ENCODE measurements around the gene CEACAM7.
"Not testable (repeated sequence)": the region's sequence is repeated elsewhere in the genome, so short reads cannot be mapped to it uniquely, and the experiment has no call there.

CEACAM7 gene

DNA sequence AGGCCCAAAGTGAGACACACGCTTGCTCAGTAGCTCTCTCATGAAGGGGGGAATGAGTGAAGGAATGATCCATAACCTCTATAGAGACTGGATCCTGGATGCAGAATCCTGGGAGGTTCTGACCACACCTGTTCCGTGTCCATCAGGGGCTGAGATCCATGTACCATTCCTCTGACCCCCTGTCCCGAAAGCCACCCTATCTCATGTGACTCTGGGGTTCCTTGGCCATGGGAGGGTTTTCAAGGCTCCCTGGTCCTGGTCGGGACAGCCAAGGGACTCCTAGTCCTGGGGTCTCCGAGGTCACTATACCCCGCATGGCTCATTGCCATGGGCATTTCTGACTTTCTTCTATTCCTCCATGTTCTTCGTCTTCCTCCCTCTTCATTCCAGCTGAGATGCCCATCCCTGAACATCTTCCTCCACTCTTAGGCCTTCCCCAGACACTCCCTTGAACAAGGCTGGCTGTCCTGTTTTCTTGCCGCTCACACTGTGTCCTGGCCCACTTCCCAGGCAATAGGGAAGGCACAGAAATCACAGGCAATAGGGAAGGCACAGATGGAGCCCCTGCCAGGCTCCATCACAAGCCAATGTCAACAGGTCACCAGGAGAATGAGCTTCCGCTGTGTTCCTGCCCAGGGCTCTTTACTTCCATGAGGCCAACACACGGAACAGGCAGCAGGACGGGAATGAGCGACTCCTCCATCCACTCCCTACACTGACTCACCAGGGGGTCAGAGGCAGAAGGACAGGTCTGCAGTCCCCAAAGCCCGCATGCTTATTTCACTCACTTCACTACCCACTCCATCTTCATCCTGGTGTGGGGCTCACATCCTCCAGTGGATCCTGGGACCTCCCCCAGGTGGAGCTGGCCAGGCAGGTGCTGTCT, 23.5 kb upstream of the CEACAM7 start:
- H3K27ac ChIP-seq = no peak overlapping the region
- TF ChIP-seq ZFX (IDR thresholded peaks at IDR 0.05; ENCODE audit: borderline replicate concordance) = no peak
- TF ChIP-seq, protein P1, sequence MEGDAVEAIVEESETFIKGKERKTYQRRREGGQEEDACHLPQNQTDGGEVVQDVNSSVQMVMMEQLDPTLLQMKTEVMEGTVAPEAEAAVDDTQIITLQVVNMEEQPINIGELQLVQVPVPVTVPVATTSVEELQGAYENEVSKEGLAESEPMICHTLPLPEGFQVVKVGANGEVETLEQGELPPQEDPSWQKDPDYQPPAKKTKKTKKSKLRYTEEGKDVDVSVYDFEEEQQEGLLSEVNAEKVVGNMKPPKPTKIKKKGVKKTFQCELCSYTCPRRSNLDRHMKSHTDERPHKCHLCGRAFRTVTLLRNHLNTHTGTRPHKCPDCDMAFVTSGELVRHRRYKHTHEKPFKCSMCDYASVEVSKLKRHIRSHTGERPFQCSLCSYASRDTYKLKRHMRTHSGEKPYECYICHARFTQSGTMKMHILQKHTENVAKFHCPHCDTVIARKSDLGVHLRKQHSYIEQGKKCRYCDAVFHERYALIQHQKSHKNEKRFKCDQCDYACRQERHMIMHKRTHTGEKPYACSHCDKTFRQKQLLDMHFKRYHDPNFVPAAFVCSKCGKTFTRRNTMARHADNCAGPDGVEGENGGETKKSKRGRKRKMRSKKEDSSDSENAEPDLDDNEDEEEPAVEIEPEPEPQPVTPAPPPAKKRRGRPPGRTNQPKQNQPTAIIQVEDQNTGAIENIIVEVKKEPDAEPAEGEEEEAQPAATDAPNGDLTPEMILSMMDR (IDR thresholded peaks at IDR 0.05) = no peak

DNA sequence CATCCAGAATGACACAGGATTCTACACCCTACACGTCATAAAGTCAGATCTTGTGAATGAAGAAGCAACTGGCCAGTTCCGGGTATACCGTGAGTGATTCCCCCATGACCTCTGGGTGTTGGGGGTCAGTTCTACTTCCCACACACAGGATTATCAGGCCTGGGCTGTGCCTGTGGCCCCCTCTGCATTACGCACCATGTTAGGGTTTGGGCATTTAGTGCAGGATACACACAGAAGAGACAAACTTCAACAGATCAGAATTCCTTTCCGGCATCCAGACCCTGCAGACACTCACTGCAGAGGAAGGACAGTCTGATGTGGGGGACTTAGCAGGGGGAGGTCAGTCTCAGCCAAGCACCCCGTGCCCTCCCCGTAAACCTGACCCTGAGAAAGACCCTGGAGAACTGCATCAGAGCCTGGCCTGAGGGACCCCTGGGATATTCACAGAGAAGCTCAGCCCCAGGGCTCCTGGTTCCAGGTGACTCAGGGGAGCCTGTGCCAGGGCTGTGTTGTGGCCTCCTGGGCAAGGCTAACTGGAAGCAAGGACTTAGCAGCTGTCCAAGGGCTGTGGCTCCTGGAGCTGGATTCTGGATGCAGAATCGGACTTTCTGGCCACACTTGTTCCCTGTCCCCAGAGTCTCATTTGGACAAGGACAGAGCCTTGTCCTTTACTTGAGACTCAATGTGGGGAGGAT, 22.0 kb upstream of the CEACAM7 start:
- TF ChIP-seq ZFX (IDR thresholded peaks at IDR 0.05; ENCODE audit: borderline replicate concordance) = no peak
- TF ChIP-seq, protein P1 (IDR thresholded peaks at IDR 0.05) = no peak
- H3K27ac ChIP-seq = no peak overlapping the region

DNA sequence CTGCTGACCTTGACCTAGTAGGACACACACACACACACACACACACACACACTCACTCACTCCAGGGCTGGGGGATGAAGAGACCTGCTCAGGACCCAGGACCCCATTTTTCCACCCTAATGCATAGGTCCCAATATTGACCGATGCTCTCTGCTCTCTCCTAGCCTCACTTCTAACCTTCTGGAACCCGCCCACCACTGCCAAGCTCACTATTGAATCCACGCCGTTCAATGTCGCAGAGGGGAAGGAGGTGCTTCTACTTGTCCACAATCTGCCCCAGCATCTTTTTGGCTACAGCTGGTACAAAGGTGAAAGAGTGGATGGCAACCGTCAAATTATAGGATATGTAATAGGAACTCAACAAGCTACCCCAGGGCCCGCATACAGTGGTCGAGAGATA, 21.4 kb upstream of the CEACAM7 start:
- H3K27ac ChIP-seq = not testable (repeated sequence)

DNA sequence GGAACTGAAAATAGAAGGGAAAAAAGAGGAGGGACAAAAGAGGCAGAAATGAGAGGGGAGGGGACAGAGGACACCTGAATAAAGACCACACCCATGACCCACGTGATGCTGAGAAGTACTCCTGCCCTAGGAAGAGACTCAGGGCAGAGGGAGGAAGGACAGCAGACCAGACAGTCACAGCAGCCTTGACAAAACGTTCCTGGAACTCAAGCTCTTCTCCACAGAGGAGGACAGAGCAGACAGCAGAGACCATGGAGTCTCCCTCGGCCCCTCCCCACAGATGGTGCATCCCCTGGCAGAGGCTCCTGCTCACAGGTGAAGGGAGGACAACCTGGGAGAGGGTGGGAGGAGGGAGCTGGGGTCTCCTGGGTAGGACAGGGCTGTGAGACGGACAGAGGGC, 20.4 kb upstream of the CEACAM7 start, which contains the start of gene CEACAM5:
TSS of gene CEACAM5 (plus strand) at position 146 of the 400 bp plus-strand sequence. CDS start at position 252, 106 bp downstream.
- no peak within 1 kb of the TSS for H3K27ac ChIP-seq
- no peak for TF ChIP-seq ZFX (IDR thresholded peaks at IDR 0.05; ENCODE audit: borderline replicate concordance)
- TF ChIP-seq, protein P1 (IDR thresholded peaks at IDR 0.05) = no peak

DNA sequence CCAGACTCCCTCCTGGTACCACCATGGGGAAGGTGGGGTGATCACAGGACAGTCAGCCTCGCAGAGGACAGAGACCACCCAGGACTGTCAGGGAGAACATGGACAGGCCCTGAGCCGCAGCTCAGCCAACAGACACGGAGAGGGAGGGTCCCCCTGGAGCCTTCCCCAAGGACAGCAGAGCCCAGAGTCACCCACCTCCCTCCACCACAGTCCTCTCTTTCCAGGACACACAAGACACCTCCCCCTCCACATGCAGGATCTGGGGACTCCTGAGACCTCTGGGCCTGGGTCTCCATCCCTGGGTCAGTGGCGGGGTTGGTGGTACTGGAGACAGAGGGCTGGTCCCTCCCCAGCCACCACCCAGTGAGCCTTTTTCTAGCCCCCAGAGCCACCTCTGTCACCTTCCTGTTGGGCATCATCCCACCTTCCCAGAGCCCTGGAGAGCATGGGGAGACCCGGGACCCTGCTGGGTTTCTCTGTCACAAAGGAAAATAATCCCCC, 19.9 kb upstream of the CEACAM7 start:
- TF ChIP-seq, protein P1 (IDR thresholded peaks at IDR 0.05) = no peak
- no peak for TF ChIP-seq ZFX (IDR thresholded peaks at IDR 0.05; ENCODE audit: borderline replicate concordance)

DNA sequence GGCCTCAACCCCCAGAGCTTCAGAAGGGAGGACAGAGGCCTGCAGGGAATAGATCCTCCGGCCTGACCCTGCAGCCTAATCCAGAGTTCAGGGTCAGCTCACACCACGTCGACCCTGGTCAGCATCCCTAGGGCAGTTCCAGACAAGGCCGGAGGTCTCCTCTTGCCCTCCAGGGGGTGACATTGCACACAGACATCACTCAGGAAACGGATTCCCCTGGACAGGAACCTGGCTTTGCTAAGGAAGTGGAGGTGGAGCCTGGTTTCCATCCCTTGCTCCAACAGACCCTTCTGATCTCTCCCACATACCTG, 19.4 kb upstream of the CEACAM7 start:
- TF ChIP-seq, protein P1 (IDR thresholded peaks at IDR 0.05) = no peak
- no peak for TF ChIP-seq ZFX (IDR thresholded peaks at IDR 0.05; ENCODE audit: borderline replicate concordance)
- H3K27ac ChIP-seq = no peak overlapping the region

More for the DNA sequence above, 19.9 kb upstream of the CEACAM7 start:
- H3K27ac ChIP-seq = no peak overlapping the region

DNA sequence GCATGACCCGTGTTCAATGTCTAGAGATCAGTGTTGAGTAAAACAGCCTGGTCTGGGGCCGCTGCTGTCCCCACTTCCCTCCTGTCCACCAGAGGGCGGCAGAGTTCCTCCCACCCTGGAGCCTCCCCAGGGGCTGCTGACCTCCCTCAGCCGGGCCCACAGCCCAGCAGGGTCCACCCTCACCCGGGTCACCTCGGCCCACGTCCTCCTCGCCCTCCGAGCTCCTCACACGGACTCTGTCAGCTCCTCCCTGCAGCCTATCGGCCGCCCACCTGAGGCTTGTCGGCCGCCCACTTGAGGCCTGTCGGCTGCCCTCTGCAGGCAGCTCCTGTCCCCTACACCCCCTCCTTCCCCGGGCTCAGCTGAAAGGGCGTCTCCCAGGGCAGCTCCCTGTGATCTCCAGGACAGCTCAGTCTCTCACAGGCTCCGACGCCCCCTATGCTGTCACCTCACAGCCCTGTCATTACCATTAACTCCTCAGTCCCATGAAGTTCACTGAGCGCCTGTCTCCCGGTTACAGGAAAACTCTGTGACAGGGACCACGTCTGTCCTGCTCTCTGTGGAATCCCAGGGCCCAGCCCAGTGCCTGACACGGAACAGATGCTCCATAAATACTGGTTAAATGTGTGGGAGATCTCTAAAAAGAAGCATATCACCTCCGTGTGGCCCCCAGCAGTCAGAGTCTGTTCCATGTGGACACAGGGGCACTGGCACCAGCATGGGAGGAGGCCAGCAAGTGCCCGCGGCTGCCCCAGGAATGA, 18.9 kb upstream of the CEACAM7 start:
- TF ChIP-seq ZFX (IDR thresholded peaks at IDR 0.05; ENCODE audit: borderline replicate concordance) = no peak
- TF ChIP-seq, protein P1 (IDR thresholded peaks at IDR 0.05) = peak; percentile 100
- H3K27ac ChIP-seq = no peak overlapping the region
